Stimulated activated CD4-positive, alpha-beta T cell treated with anti-CD3 and anti-CD28 coated beads, Interleukin-1b, Interleukin-23, amount 100 ng/mL, for 24 hours (primary cell): ENCODE results near the gene FSIP1.
A peak's percentile ranks its signal among the peaks of the same experiment; 100 is the strongest.

Experiments
- DNase-seq, 4 experiments: peaks; one replicate each; pipeline ENCODE4 v3.0.0-alpha.2; 2020; ENCODE audit warnings: low read depth in 4 of 4, low spot score in 1 of 4

The FSIP1 gene

GRCh38 chr15:39651881-39652280, 130.8 kb downstream of the FSIP1 start:
- no peak for DNase-seq

- no peak for DNase-seq
Measured at GRCh38 chr15:39651295-39651694, 131.3 kb downstream of the FSIP1 start.

GRCh38 chr15:39649757-39650156, 132.9 kb downstream of the FSIP1 start:
- DNase-seq = no peak

GRCh38 chr15:39646425-39646824, 136.2 kb downstream of the FSIP1 start:
- no peak for DNase-seq

GRCh38 chr15:39645976-39646257, 136.7 kb downstream of the FSIP1 start:
- no peak for DNase-seq

GRCh38 chr15:39645138-39645975, 137.3 kb downstream of the FSIP1 start:
- DNase-seq = no peak

- no peak for DNase-seq
Measured at GRCh38 chr15:39644136-39644535, 138.5 kb downstream of the FSIP1 start.

GRCh38 chr15:39643727-39644126, 138.9 kb downstream of the FSIP1 start:
- no peak for DNase-seq

GRCh38 chr15:39642011-39642640, 140.5 kb downstream of the FSIP1 start:
- DNase-seq = no peak

GRCh38 chr15:39641191-39641889, 141.3 kb downstream of the FSIP1 start:
- no peak for DNase-seq

GRCh38 chr15:39640665-39641064, 142.0 kb downstream of the FSIP1 start:
- no peak for DNase-seq

GRCh38 chr15:39639037-39639436, 143.6 kb downstream of the FSIP1 start:
- DNase-seq = no peak

- no peak for DNase-seq
Measured at GRCh38 chr15:39638041-39638440, 144.6 kb downstream of the FSIP1 start.

GRCh38 chr15:39631357-39631756, 151.3 kb downstream of the FSIP1 start:
- no peak for DNase-seq

GRCh38 chr15:39629906-39630305, 152.7 kb downstream of the FSIP1 start:
- no peak for DNase-seq

GRCh38 chr15:39629371-39629770, 153.3 kb downstream of the FSIP1 start:
- peak in 3 of 4 experiments; percentile 21 to 30 (median 26) for DNase-seq

GRCh38 chr15:39628546-39629257, 153.9 kb downstream of the FSIP1 start:
- no peak for DNase-seq

GRCh38 chr15:39628144-39628508, 154.5 kb downstream of the FSIP1 start:
- DNase-seq = no peak

GRCh38 chr15:39627451-39628143, 155.0 kb downstream of the FSIP1 start:
- DNase-seq = no peak

GRCh38 chr15:39625856-39626255, 156.8 kb downstream of the FSIP1 start:
- no peak for DNase-seq

GRCh38 chr15:39625451-39625850, 157.2 kb downstream of the FSIP1 start:
- no peak for DNase-seq
